Measurements from ENCODE around the gene KLB.
"Not testable (repeated sequence)": the region's sequence is repeated elsewhere in the genome, so short reads cannot be mapped to it uniquely, and the experiment has no call there.

DNA sequence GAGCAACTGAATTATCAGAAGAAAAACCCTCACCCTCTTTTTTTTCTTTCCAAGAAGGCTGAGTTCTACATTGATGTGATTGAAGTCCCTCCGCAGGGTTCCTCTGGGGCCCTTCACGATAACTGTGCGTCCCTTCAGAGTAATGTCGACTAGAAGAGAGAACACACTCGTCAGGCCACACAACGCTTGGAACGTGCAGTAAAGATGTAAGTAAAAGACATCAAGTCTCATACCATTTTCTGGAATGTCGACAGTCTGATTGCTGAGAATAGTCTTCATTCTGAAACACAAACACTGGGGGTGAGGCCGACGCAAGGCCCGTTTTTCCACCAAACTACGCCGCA lies 51.4 kb downstream of the KLB start:
- TF ChIP-seq, protein P1, sequence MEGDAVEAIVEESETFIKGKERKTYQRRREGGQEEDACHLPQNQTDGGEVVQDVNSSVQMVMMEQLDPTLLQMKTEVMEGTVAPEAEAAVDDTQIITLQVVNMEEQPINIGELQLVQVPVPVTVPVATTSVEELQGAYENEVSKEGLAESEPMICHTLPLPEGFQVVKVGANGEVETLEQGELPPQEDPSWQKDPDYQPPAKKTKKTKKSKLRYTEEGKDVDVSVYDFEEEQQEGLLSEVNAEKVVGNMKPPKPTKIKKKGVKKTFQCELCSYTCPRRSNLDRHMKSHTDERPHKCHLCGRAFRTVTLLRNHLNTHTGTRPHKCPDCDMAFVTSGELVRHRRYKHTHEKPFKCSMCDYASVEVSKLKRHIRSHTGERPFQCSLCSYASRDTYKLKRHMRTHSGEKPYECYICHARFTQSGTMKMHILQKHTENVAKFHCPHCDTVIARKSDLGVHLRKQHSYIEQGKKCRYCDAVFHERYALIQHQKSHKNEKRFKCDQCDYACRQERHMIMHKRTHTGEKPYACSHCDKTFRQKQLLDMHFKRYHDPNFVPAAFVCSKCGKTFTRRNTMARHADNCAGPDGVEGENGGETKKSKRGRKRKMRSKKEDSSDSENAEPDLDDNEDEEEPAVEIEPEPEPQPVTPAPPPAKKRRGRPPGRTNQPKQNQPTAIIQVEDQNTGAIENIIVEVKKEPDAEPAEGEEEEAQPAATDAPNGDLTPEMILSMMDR (conservative IDR thresholded peaks at IDR 0.05), result not testable (repeated sequence)
- not testable (repeated sequence) for TF ChIP-seq ZFX (IDR thresholded peaks at IDR 0.05)
